Right kidney (tissue), 1 donor: Measurements from ENCODE around the gene TERT.
A peak's percentile ranks its signal among the peaks of the same experiment; 100 is the strongest.

Source experiments
- DNase-seq: peaks from one replicate; pipeline ENCODE4 v3.0.0-alpha.2; 2016

The TERT gene

DNA sequence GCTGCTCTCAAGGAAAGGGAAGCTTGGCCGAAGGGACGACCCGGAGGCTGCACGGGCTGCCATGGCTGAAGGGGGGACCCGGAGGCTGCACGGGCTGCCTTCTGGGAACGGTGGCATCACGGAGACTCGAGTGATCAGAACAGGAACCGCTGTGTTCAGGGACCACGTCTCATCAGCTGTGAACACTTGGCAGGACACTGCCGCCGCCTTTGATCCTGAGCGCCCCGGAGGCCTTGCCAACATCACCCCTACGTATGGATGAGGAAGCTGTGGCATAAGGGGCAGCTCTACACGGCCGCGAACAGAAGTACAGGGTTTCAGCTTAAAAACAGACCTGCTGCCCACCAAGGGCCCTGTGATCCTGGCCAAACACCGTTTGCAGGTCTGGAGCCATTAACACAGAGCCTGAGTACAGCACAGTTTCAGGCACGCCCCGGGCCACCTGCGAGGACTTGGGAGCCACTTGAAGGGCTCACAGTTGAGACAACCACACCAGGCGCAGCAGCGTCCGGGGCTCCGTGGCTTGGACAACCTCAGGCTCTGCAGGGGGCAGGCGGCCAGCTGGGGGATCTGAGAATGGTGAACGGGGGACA is 23.9 kb upstream of the TERT start:
- no peak for DNase-seq

DNA sequence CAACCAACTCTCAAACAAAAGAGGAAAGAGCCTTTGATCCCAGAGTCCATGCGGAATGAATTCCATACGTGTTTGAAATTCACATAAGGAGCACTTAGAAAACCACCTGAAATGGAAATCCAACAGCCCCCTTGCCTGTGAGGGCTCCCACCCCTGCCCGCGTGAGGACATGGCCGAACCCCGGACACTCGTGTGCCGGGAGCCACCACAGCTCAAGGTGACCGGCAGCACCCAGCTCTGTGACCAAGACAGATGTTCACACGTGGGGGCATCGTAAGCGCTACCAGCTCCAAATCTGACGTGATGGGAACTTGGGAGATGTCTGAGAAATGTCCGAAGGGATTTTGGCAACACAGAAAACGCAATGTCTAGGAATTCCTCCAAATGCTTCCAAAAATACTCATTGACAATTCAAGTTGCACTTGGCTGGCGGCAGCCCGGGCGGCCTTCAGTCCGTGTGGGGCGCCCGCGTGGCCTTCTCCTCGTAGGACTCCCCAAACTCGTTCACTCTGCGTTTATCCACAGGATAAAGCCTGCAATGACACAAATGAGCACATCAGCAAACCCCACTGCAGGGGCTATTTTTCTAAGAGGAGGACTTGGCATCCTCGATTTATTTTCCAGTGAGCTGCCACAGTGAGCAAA is 23.2 kb upstream of the TERT start:
- no peak for DNase-seq

DNA sequence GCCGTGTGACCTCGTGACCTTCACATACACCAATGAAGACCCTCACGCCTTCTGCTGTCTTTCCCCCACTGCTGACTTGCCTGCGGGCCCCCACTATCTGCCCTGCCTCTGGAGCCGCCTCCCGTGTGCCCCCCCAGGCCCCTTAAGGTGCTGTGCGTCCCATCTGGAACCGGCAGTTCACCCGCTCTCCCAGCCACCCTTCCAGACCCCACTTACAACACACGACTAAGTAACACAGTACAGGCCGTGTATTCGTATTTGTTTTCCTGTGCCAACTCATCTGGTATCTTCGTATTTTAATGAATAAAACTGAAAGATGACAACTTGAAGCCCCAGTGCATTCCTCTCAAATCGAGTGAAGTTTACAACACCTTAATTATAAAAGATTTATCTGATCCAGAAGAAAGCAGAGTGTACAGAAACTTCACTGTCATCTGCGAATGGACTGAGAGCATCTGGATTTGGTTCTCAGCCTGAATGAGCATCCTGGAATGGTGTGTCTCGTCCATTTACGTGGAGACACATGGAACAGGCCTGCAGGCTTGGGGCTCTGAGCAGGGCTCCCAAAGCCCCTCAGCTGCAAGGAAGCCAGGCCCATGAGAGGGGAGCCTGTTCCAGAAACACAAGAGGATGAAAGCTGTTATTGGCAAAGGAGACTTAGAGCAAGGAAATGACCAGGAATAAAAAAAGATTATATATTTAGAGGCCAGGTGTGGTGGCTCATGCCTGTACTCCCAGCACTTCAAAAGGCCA is 21.9 kb upstream of the TERT start:
- peak; percentile 22 for DNase-seq

DNA sequence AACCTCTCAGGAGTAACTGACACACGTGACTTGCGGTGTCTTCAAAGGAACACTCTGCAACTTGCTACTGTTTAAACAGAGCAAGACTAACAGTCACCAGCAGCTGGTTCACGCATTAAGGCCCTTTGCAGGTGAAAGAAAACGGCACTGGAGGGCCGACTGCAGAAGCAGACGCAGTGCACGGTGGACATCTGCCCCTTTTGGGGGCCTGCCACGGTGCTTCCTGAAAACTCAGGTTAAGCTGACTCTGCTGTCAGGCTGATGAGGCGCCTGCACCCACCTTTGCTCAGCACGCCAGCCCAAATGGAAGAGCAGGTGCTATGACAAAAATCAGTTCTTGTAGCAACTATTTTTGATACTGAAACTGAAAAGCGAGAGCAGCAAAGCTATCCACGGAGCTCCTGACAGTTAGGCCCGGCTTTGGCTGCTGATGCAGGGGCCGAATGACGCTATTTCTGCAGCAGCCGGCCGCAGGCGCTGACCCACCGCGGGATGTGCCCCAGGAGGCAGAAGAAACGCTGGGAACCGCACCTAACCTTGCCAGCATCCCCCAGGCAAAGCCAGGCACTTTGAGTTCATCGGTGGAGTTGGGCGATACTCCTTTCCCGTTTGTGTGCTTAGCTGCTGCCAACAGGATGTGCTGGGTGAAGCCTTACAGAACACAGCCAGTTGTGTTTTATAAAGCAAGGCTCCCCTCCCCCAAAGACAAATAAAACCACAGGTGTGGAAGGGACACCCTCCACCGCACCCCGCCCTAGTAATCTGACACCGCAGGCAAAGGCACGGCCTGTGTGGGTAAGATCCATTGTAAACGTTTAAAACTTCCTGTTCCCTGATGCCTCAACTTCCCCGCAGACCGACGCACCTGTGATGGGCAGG is 21.1 kb upstream of the TERT start:
- DNase-seq = peak; percentile 44

DNA sequence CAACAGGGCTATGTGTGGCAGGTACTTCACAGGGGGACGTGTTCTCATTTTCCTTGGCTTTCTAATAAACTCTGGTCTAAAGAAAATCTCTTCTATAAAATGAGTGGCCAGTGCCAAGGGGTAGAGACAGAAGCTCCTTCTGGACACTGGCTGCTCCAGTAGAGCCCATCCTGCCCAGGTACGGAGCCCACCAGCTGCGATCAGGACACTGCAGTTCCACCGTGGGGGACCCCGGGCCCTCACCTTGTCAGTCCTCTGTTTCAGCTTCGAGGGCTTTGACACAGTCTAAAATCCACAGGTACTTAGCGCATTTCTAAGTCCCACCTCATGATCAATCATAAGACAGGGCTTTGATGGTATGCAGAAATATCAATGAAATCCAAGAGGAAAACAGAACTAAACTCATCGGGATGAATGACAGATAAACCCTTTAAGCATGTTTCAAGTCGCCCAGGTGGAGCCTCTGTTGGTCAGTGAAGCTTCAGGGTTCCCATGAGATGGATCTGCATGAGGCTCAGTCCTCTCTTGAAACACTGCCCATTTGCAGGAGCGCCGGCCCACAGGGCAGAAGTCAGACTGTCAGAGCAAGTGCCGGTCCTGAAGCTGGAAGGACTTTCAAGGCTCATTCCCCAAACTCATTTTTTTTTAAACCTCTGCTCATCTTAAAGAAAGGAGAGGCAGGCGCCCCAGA is 20.3 kb upstream of the TERT start:
- DNase-seq = no peak

DNA sequence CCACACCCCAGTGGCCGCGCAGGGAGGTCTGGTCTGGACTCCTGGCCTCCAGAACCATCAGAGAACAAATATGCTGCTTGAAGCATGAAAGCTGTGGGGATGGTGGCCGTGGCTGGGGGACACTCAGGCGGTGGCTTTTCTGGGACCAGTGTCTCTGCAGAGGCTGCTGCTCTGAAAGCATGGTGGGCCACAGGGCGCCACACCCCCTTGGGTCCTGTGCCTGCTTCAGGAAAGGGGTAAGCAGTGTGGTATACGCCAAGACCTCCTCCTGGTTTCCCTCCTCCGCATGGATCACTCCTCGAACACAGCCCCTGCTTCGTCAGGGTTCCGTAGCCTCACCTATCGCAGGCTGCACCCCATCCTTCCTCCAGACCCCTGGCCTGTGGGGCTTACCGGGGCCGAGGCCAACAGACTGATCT is 19.7 kb upstream of the TERT start:
- DNase-seq = no peak

DNA sequence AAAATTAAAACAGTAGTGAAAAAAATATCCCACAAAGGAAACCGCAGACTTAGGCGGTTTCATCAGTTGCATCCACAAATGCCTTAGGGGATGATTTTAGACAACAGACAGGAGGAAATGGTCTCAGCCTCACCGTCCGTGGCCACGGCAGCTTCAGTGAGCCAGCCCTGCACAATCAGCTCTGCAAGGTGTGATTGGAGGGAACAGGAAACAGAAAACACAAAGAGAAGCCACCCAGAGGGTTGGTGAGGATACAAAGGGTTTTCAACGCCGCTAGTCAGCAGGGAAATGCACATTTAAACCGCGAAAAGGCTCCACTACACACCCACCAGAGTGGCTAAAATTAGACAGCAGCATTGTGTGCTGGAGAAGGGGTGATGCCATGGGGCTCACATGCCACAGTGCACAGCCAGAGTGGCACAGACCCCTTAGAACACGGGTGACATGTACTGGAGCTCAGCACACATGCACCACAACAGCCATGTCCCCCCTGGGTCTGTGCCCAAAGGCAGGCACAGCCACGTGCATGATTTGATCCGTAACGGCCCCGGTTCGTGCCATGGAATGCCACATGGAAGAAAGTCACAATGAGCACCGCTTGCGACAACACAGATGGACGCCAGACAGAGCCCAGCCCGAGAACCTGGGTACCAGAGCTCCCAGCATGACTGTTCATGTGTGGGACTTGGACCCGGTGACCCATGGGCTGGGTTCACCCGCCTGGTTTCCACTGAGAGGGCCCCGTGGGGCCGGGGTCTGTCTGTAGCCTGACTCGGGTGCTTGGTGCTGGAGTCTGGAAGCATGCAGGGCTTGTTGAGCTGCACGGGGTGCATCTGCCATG is 18.3 kb upstream of the TERT start:
- no peak for DNase-seq

DNA sequence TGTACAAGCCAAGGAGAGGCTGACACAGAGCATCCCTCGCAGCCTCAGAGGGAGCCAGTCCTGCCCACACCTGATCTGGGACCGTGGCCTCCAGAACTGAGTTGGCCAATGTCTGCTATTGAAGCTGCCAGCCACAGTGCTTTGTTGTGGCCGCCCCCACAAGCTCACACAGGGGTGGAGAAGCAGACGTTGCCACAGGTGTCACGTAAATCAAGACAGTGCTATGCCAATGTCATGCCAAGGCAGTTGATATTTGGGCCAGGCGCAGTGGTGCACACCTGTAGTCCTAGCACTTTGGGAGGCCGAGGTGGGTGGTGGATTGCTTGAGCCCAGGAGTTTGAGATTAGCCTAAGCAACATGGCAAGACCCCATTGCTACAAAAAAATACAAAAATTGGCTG is 17.3 kb upstream of the TERT start:
- DNase-seq = no peak

DNA sequence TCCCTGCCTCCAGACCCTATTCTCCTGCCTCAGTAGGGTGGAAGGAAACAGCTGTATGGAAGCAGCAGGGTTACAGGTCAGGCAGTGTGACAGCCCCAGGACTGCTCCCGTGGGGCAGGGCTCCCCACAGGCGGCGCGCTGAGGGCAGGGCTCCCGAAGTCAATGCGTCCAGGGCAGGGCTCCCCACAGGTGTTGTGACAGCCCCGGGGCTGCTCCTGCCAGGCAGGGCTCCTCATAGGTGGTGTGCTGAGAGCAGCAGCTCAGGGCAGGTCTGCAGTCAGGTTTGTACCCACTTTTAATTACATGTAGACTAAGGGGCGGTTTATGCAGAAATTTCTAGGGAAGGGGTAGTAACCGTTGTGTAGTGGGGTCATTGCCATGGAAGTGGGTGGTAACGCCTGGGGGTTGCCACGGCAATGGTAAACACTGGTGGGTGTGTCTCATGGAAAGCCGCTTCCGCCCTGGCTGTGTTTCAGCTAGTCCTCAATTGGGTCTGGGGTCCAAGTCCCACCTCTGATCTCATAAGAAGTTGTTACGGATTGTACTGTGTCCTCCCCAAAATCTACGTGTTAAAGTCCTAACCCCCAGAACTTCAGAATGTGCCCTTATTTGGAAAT is 16.7 kb upstream of the TERT start:
- DNase-seq = no peak

DNA sequence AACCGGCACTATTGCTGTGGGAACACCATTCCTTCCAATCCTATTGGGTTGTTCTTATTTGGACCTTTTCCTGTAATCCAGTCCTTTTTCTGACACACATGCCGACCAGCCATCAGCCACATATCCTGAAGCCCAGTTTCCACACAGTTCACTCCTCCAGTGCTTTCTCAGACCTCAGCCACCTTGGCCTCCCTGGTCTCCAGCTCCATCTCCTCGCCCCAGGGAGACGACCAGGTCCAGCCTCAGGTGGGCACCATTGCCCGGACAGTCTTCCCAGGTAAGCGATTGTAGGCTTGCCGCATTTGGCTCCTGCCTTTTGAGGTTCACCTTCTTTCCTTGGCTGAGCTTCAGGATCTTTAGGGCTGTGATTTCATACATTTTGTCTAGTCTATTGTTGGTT is 15.2 kb upstream of the TERT start:
- DNase-seq = no peak

DNA sequence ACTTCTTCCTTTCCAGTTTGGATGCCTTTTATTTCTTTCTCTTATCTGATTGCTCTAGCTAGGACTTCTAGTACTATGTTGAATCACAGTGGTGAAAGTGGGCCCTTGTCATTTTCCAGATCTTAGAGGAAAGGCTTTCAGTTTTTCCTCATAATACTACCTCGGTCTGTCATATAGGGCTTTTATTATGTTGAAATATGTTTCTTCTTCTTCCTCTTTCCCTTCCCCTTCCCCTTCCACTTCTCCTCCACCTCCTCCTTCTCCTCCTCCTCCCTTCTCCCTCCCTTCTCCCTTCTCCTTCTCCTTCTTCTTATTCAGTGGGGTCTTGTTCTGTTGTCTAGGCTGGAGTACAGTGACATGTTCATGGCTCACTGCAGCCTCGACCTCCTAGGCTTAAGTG is 9.2 kb upstream of the TERT start:
- no peak for DNase-seq

DNA sequence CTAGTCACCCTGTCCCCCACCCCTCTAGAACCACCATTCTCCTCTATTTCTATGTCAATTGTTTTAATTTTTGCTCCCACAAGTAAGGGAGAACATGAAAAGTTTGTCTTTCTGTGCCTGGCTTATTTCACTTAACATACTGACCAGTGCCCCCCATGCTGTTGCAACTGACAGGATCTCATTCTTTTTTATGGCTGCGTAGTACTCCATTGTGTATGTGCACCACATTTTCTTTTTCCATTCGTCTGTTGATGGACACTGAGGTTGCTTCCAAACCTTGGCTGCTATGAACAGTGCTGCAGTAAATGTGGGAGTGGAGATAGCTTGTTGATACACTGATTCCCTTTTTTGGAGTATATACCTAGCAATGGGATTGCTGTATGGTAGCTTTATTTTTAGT is 7.4 kb upstream of the TERT start:
- no peak for DNase-seq

DNA sequence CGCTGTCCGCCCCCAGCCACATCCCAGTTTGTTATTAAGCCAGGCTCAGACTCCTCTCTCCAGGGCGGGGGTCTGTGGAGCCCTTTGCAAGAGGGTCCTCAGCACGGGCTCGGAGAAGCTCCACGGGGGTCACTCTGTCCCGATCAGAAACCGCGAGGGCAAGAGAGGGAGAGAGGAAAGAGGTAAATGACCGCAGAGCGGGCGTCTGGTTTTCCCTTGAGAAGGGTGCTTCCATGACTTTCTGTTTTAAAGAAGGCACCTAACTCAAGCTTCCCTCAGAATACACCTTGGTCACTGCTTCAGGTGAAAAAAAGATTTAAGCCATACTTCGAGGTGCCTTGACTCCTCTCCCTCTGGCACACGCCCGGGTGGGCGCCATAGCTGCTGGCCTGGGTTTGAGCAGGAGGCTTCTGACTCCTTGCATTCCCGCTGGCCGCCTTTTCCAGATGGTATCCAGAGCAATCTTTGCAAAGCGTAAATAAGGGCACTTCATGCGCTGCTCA is 5.8 kb upstream of the TERT start:
- no peak for DNase-seq

DNA sequence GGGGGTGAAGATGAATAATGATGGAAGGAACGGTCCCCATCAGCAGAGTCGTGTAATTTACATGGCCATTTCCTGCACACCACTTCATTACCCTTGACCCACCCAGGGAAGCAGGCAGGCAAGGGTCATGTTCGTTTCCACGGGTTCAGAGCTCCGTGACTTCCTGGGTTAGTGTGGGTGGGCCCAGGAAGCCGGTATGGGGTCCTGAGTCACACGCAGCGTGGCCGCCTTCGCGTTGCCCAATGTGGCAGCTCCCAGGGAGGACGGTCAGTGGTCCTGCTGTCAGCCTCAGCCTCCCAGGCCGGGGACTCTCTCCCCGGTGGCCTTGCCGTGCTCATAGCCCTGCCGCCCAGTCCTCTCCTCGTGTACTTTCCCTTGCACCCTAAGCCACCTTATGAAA is 5.1 kb upstream of the TERT start:
- DNase-seq = no peak

DNA sequence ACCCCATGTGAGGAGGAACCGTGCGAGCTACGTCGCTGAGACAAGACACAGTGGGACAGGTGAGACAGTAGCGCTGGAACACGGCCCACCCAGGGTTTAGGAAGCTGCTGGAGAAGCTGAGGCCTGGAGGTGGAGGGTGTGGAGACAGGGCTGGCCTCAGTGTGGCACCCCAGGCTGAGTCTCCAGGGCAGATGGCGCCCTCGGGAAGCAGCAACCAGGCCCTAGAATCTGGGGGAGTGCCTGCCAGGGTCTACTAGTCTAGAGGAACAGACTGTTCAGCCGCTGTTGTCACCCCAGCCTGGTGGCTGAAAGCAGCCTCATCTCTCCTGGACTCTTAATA is 4.6 kb upstream of the TERT start:
- DNase-seq = no peak

DNA sequence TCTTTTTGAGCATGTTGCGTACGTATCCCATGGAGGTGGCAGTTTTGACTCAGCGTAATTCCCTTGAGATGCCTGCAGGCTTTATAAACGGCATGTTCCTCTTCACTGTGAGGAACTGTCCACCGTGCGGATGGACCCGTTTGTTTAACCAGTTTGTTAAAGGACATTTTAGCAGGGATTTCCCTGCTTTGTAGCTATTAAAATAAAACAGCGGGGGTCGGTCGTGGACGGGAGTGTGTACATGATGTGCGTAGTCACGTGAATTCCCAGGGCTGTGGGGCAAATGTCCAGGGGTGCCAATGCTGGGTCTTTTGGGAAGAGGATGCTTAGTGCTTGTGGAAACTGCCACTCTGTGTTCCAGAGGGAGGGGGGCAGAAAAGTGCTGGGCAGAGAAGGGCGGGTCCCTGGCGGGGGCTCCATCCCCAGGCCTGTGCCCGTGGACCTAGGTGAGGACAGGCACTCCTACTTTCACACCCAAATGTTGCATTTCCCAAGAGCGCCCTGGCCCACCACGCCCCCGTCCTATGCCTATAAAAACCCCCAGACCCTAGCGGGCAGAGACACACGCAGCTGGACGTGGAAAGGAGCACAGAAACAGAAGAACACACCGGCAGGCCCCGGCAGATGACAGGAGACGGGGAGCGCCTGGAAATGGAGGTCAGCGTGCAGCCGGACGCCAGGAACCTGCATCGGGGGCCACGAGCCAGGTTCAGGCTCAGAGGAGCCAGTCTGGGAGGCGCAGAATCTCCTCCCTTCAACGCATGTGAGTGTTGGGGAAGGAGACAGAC is 4.0 kb upstream of the TERT start:
- no peak for DNase-seq

DNA sequence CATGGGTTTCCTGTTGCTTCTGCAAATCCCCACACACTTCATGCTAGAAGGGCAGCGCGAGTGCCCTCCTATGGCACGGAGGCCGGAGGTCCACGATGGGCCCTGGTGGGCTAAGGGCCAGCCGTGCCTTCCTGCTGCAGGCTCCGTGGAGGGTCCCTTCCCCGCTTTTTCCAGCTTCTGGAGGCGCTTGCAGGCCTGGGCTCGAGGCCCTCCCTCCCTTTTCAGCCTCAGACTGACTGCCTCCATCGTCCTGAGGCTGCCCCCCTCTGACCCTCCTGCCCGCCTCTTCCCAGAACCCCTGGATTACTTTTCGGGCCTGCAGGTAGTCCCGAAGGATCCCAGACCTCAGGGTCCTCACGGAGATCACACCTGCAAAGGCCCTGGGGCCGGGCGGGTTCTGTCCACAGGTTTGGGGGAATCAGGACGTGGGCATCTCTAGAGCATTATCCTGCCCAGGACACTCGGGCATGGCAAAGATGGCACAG is 3.2 kb upstream of the TERT start:
- DNase-seq = no peak

DNA sequence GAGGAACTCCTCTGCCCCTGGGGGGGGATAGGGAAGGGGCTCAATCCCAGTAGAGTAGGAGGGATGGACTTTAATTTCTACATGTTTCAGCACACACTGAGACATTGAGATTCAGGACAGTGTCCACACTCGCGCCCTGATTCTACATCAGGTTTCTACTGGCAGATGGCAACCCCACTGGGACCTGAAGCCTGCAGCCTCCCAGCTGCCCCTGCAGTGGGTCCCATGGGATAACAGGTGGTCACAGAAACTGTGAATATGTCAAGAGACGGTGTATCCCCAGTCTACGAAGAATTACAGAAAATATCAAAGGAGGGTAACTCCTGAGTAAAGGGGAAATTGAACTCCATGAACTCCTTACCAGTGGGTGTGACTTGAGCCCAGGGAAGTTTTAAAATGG is 2.4 kb upstream of the TERT start:
- no peak for DNase-seq

DNA sequence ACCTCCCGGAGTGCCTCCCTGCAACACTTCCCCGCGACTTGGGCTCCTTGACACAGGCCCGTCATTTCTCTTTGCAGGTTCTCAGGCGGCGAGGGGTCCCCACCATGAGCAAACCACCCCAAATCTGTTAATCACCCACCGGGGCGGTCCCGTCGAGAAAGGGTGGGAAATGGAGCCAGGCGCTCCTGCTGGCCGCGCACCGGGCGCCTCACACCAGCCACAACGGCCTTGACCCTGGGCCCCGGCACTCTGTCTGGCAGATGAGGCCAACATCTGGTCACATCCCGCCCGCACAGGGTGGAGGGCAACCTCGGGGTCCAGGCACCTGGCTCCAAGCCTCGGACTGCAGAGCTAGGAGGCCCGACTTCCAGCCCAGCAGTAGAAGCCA is 776 bp upstream of the TERT start:
- DNase-seq = no peak
